HL-60 (cell line): Measurements from ENCODE around the gene CAVIN2.
A peak's percentile ranks its signal among the peaks of the same experiment; 100 is the strongest.

Source experiments
- DNase-seq, 2 experiments: peaks; one replicate each; pipeline ENCODE4 v3.0.0-alpha.2; 2010 to 2020; ENCODE audit warnings: low read depth in 1 of 2, low spot score in 1 of 2
- H3K27ac ChIP-seq: fragments of 250-450 bp; sonication (Bioruptor Pico); replicated peaks from 2 replicates; pipeline ENCODE4 v1.5.1; 2020; ENCODE audit warnings: mild to moderate bottlenecking, moderate library complexity
- H3K27me3 ChIP-seq: fragments of 250-450 bp; sonication (Bioruptor Pico); 2 replicates; pipeline ENCODE4 v1.5.1; 2021; ENCODE audit warnings: mild to moderate bottlenecking, moderate library complexity; ENCODE audit not compliant: insufficient read depth, poor library complexity, severe bottlenecking
- H3K4me3 ChIP-seq: replicated peaks from 2 replicates; pipeline ENCODE4 v1.5.1; 2011; ENCODE audit warnings: mild to moderate bottlenecking, control low read depth, low read length; ENCODE audit not compliant: insufficient read depth
- GABPA ChIP-seq: IDR thresholded peaks from 2 replicates; pipeline ENCODE4 v1.6.1; 2012; ENCODE audit warnings: low read depth
- POLR2AphosphoS5 ChIP-seq: IDR thresholded peaks from 2 replicates; pipeline ENCODE4 v1.6.1; 2012; ENCODE audit warnings: low read depth
- SPI1 ChIP-seq: IDR thresholded peaks from 2 replicates; pipeline ENCODE4 v1.6.1; 2012; ENCODE audit warnings: low read depth, mild to moderate bottlenecking, borderline replicate concordance
- TF ChIP-seq, protein P1 (sequence below): IDR thresholded peaks from one replicate; pipeline ENCODE4 v1.5.1; 2011; ENCODE audit warnings: low read length, control low read depth, inconsistent platforms; ENCODE audit not compliant: insufficient read depth
- TF ChIP-seq, protein P2 (sequence below): IDR thresholded peaks from 2 replicates; pipeline ENCODE4 v1.6.1; 2012; ENCODE audit warnings: low read depth; ENCODE audit not compliant: insufficient replicate concordance

CAVIN2 gene

DNA sequence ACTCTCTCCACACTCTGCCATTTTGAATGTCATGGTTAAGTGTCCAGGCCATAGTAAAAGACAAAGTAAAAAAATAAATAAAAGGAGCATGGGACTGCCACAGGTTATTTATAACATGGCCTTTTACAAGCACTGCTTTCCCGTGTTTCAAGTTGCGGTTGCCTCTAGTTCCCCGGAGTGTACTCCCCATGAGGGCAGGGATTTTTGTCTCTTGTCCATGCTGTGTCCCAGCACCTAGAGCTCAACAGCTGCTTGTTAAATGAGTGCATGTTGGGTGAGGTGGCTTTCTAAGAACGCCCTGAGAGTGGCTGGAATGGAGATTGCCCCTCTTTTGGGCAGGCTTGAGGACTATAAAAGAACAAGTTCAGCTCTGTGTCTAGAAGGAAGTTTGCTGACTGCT lies 8.4 kb downstream of the CAVIN2 start:
- DNase-seq: no peak
- Histone ChIP-seq H3K4me3 (no peak overlapping the region), H3K27me3 (peaks cover 3% of the 10 kb centered on the region), H3K27ac (no peak overlapping the region)
- no peak for TF ChIP-seq SPI1
- no peak for TF ChIP-seq POLR2AphosphoS5
- no peak for TF ChIP-seq GABPA
- TF ChIP-seq, protein P1, sequence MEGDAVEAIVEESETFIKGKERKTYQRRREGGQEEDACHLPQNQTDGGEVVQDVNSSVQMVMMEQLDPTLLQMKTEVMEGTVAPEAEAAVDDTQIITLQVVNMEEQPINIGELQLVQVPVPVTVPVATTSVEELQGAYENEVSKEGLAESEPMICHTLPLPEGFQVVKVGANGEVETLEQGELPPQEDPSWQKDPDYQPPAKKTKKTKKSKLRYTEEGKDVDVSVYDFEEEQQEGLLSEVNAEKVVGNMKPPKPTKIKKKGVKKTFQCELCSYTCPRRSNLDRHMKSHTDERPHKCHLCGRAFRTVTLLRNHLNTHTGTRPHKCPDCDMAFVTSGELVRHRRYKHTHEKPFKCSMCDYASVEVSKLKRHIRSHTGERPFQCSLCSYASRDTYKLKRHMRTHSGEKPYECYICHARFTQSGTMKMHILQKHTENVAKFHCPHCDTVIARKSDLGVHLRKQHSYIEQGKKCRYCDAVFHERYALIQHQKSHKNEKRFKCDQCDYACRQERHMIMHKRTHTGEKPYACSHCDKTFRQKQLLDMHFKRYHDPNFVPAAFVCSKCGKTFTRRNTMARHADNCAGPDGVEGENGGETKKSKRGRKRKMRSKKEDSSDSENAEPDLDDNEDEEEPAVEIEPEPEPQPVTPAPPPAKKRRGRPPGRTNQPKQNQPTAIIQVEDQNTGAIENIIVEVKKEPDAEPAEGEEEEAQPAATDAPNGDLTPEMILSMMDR: no peak
- TF ChIP-seq, protein P2, sequence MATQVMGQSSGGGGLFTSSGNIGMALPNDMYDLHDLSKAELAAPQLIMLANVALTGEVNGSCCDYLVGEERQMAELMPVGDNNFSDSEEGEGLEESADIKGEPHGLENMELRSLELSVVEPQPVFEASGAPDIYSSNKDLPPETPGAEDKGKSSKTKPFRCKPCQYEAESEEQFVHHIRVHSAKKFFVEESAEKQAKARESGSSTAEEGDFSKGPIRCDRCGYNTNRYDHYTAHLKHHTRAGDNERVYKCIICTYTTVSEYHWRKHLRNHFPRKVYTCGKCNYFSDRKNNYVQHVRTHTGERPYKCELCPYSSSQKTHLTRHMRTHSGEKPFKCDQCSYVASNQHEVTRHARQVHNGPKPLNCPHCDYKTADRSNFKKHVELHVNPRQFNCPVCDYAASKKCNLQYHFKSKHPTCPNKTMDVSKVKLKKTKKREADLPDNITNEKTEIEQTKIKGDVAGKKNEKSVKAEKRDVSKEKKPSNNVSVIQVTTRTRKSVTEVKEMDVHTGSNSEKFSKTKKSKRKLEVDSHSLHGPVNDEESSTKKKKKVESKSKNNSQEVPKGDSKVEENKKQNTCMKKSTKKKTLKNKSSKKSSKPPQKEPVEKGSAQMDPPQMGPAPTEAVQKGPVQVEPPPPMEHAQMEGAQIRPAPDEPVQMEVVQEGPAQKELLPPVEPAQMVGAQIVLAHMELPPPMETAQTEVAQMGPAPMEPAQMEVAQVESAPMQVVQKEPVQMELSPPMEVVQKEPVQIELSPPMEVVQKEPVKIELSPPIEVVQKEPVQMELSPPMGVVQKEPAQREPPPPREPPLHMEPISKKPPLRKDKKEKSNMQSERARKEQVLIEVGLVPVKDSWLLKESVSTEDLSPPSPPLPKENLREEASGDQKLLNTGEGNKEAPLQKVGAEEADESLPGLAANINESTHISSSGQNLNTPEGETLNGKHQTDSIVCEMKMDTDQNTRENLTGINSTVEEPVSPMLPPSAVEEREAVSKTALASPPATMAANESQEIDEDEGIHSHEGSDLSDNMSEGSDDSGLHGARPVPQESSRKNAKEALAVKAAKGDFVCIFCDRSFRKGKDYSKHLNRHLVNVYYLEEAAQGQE: no peak

DNA sequence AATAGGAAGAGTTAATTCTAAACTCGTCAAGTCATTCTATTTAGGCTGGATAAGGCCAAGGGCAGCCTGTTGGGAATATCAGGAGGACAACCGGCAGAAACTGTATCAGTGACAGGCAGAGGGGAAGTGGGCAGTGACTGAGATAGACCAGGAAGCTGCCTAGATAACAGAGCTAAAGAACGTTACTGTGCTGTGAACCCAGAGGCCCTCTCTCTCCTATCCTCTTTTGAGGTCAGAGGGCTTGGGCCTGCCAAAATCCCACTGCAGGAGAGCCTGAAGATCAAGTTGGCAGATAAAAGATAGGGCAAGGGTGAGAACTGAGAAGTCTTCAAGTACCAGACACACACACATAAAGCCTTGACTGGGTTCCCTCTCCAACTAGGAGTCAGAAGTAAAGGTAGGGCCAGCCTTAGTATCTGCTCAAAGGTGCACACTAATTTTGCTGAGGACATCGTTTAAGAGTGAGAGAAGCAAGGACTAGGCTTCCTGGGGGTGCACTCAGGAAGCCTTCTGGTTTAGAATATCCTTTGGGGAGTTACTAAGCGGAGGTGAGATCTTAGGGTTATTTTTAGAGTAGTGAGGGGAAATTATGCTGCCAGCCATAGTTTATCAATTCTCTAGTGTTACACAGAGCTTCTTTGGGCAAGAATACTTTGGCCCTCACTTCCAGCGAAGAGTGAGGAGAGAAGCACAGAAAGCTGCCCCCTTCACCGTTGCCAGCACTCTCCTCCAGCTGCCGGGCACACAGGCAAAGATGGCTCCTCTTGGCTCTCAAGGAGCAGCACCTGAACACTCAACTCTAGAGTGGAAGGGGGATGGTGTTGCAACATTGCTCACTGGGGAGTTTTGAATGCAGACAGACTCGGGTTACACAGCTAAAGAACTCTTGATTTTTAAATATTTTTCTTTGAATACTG lies 9.8 kb downstream of the CAVIN2 start:
- TF ChIP-seq SPI1: peak; percentile 56; the same call in 1 of the 2 replicates
- TF ChIP-seq, protein P1: no peak
- peaks cover 3% of the 10 kb centered on the region for H3K27me3 ChIP-seq
- DNase-seq: no peak

DNA sequence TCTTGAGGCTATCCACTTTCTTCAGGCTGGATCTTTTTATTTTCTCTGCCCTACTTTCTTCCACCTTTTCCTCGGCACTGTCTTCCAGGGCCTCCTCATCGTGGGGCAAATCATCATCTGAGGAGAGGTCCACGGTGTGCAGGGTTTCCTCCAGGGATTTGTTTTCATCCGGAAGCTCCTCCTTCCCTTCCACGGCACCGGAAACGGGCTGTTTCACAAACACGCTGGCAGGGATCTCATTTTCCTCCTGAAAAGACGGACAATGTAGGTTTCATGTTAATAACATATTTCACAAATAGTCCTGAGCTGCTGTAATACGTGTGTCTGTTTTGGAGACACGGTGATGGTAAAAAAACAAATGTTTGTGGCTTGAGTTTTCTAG lies 10.4 kb downstream of the CAVIN2 start:
- peaks cover 3% of the 10 kb centered on the region for H3K27me3 ChIP-seq
- H3K27ac ChIP-seq: no peak overlapping the region
- TF ChIP-seq, protein P1: no peak
- TF ChIP-seq SPI1 (no peak), POLR2AphosphoS5 (no peak), GABPA (no peak)
- no peak for DNase-seq
- H3K4me3 ChIP-seq: no peak overlapping the region

More for the DNA sequence above, 9.8 kb downstream of the CAVIN2 start:
- no peak overlapping the region for H3K27ac ChIP-seq
- no peak overlapping the region for H3K4me3 ChIP-seq

DNA sequence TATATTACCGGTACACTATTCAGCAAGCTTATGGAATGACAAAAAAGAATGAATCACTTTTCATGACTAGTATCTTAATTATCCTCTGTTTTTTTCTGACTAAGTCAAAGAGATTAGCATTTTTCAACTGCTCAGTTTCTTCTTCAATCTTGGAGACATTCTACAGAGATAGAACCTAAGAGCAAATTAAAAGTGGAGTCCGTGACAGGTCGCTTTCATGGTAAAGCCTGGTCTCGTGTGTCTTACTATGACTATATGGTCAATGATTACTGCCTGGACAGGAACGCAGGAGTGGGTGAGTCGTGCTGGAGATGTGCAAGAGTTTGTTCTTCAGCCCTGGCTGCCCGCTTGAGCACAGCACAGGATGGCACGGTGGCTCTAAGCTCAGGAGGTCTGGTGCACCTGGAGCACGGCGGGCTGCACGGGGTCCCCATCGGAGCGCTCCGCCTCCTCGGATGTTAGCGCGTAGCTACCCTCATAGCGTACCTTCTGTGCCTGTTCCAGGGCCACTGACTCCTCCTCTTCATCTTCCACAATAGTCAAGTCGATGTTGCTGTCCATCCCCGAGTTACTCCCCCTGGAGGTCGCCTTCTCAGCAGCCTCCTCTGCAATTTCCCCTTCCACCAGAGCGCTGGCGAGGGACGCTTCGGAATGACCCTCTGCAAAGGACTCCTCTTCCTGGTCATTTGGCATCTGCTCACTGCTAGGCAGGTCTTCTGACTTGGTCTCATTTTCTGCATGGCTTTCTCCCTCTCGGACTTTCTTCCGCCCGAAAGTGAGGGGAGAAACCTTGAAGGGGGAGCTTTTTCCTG lies 11.1 kb downstream of the CAVIN2 start:
- H3K27me3 ChIP-seq: peaks cover 3% of the 10 kb centered on the region
- TF ChIP-seq POLR2AphosphoS5: no peak
- TF ChIP-seq, protein P2: no peak
- no peak for TF ChIP-seq GABPA
- H3K27ac ChIP-seq: no peak overlapping the region
- no peak for DNase-seq
- H3K4me3 ChIP-seq: no peak overlapping the region
